ENCODE data around the gene TNIK.

TNIK gene

GRCh38 chr3:171407759-171408158 lies 52.4 kb downstream of the TNIK start:
- DNase-seq (ENCODE audit: insufficient read length, low spot score): peak; percentile 32
- no peak for TF ChIP-seq POLR2A (IDR thresholded peaks at IDR 0.05; ENCODE audit: low read depth, low read length)
- FAIRE-seq: peak; percentile 71

GRCh38 chr3:171404376-171404967 lies 55.7 kb downstream of the TNIK start:
- no peak for TF ChIP-seq POLR2A (IDR thresholded peaks at IDR 0.05; ENCODE audit: low read depth, low read length)
- DNase-seq (ENCODE audit: insufficient read length, low spot score) (no peak), FAIRE-seq (no peak)

GRCh38 chr3:171402281-171402680 lies 57.9 kb downstream of the TNIK start:
- TF ChIP-seq POLR2A (IDR thresholded peaks at IDR 0.05; ENCODE audit: low read depth, low read length): no peak
- FAIRE-seq (no peak), DNase-seq (ENCODE audit: insufficient read length, low spot score) (no peak)

GRCh38 chr3:171401432-171401831 lies 58.8 kb downstream of the TNIK start:
- DNase-seq (ENCODE audit: insufficient read length, low spot score) (no peak), FAIRE-seq (no peak)
- TF ChIP-seq POLR2A (IDR thresholded peaks at IDR 0.05; ENCODE audit: low read depth, low read length): no peak

- DNase-seq (ENCODE audit: insufficient read length, low spot score) (no peak), FAIRE-seq (no peak)
- TF ChIP-seq POLR2A (IDR thresholded peaks at IDR 0.05; ENCODE audit: low read depth, low read length): no peak
Observed at GRCh38 chr3:171399842-171400241, 60.4 kb downstream of the TNIK start.

- TF ChIP-seq POLR2A (IDR thresholded peaks at IDR 0.05; ENCODE audit: low read depth, low read length): no peak
- DNase-seq (ENCODE audit: insufficient read length, low spot score): no peak
- FAIRE-seq: no peak
Observed at GRCh38 chr3:171398343-171398742, 61.9 kb downstream of the TNIK start.

- DNase-seq (ENCODE audit: insufficient read length, low spot score) (no peak), FAIRE-seq (peak; percentile 45)
- no peak for TF ChIP-seq POLR2A (IDR thresholded peaks at IDR 0.05; ENCODE audit: low read depth, low read length)
Observed at GRCh38 chr3:171397089-171397488, 63.1 kb downstream of the TNIK start.

GRCh38 chr3:171396048-171396447 lies 64.2 kb downstream of the TNIK start:
- FAIRE-seq (no peak), DNase-seq (ENCODE audit: insufficient read length, low spot score) (no peak)
- TF ChIP-seq POLR2A (IDR thresholded peaks at IDR 0.05; ENCODE audit: low read depth, low read length): no peak

GRCh38 chr3:171393032-171393744 lies 67.0 kb downstream of the TNIK start:
- FAIRE-seq (no peak), DNase-seq (ENCODE audit: insufficient read length, low spot score) (no peak)
- TF ChIP-seq POLR2A (IDR thresholded peaks at IDR 0.05; ENCODE audit: low read depth, low read length): no peak

GRCh38 chr3:171391432-171391831 lies 68.8 kb downstream of the TNIK start:
- no peak for FAIRE-seq
- no peak for DNase-seq (ENCODE audit: insufficient read length, low spot score)
- no peak for TF ChIP-seq POLR2A (IDR thresholded peaks at IDR 0.05; ENCODE audit: low read depth, low read length)

GRCh38 chr3:171390051-171390941 lies 69.9 kb downstream of the TNIK start:
- no peak for FAIRE-seq
- TF ChIP-seq POLR2A (IDR thresholded peaks at IDR 0.05; ENCODE audit: low read depth, low read length): no peak
- DNase-seq (ENCODE audit: insufficient read length, low spot score): no peak

GRCh38 chr3:171389491-171389890 lies 70.7 kb downstream of the TNIK start:
- DNase-seq (ENCODE audit: insufficient read length, low spot score): no peak
- TF ChIP-seq POLR2A (IDR thresholded peaks at IDR 0.05; ENCODE audit: low read depth, low read length): no peak
- no peak for FAIRE-seq

- DNase-seq (ENCODE audit: insufficient read length, low spot score) (no peak), FAIRE-seq (no peak)
- TF ChIP-seq POLR2A (IDR thresholded peaks at IDR 0.05; ENCODE audit: low read depth, low read length): no peak
Observed at GRCh38 chr3:171388527-171388926, 71.7 kb downstream of the TNIK start.

- FAIRE-seq (no peak), DNase-seq (ENCODE audit: insufficient read length, low spot score) (no peak)
- TF ChIP-seq POLR2A (IDR thresholded peaks at IDR 0.05; ENCODE audit: low read depth, low read length): no peak
Observed at GRCh38 chr3:171387062-171387461, 73.1 kb downstream of the TNIK start.

Measured in H54 (cell line).